Transverse colon (tissue), 4 donors: ENCODE data around the gene AMACR. TPM values are rescaled to one million over a fixed set of nuclear protein-coding genes. Genes with fewer than 3 reads are reported as not detected.

Experiments
- DNase-seq: peaks from one replicate; pipeline ENCODE4 v3.0.0-alpha.2; 2019
- H3K27ac ChIP-seq, 4 donors: fragments of 200-600 bp; sonication (generic); 2 replicates each; pipeline ENCODE4 v1.5.1; 2016 to 2018; ENCODE audit warnings: inconsistent platforms in 4 of 4
- H3K27me3 ChIP-seq: fragments of 200-600 bp; sonication (generic); 2 replicates; pipeline ENCODE4 v1.5.1; 2017; ENCODE audit warnings: inconsistent platforms
- H3K36me3 ChIP-seq, 4 donors: fragments of 200-600 bp; sonication (generic); 2 replicates each; pipeline ENCODE4 v1.5.1; 2017 to 2019; ENCODE audit warnings: inconsistent platforms in 4 of 4
- H3K4me1 ChIP-seq, 4 donors: fragments of 200-600 bp; sonication (generic); 2 replicates each; pipeline ENCODE4 v1.5.1; 2017 to 2020; ENCODE audit warnings: inconsistent platforms in 4 of 4
- H3K4me3 ChIP-seq, 4 donors: fragments of 200-600 bp; sonication (generic); 1 replicate in 1 of 4; 2 replicates in 3 of 4; pipeline versions ENCODE4 v1.5.1 to v1.6.1; 2017 to 2019; ENCODE audit warnings: inconsistent platforms in 4 of 4
- H3K9me3 ChIP-seq, 2 donors: fragments of 200-600 bp; sonication (generic); 2 replicates each; pipeline ENCODE4 v1.5.1; 2017 to 2019; ENCODE audit warnings: inconsistent platforms in 2 of 2
- EP300 ChIP-seq: sonication (generic); formaldehyde crosslinking; IDR thresholded peaks from one replicate; pipeline ENCODE4 v1.6.1; 2017; ENCODE audit warnings: antibody characterized with exemption, low read depth
- POLR2A ChIP-seq: fragments of 450-650 bp; IDR thresholded peaks from one replicate; pipeline ENCODE4 v1.6.1; 2016; ENCODE audit warnings: antibody characterized with exemption, mild to moderate bottlenecking, moderate library complexity
- POLR2AphosphoS5 ChIP-seq, 3 donors: sonication (generic); formaldehyde crosslinking; IDR thresholded peaks; one replicate each; pipeline ENCODE4 v1.6.1; 2016; ENCODE audit warnings: antibody characterized with exemption in 3 of 3
- WGBS, 2 donors: methylation state at CpG; one replicate each; pipeline ENCODE4 v1.1.5; 2018; ENCODE audit warnings: low coverage in 1 of 2; 5-methylcytosine and 5-hydroxymethylcytosine counted together
- in situ Hi-C, 4 donors: fragments of 200-750 bp; cut with MboI; loops; one replicate each; pipeline versions ENCODE4 v1.15.0 to v1.15.1; 2017; ENCODE audit warnings: low sequenced_read_pairs in 3 of 4, low pct_ligation_motif_present in 1 of 4, low pct_unique_long_range_greater_than_20kb in 1 of 4
- intact Hi-C: fragments of 100-400 bp; cut with DNase I; formaldehyde crosslinking; loops from one replicate; pipeline ENCODE4 v1.15.1; 2023; ENCODE audit warnings: low total_unique reads
- total RNA-seq, 4 donors: library from RNA; depleted of rRNA; stranded (reverse); fragments of >200 nt; gene quantifications; one replicate each; pipeline ENCODE4 v1.1.0, GENCODE V29; 2016
- TF ChIP-seq, protein P1 (sequence below), 5 experiments: fragments of 200-600 bp in 3 of 5; fragments of 450-650 bp in 2 of 5; sonication (generic) in 3 of 5; IDR thresholded peaks; 1 replicate in 2 of 5; 2 replicates in 3 of 5; pipeline ENCODE4 v1.5.1; 2016 to 2017; ENCODE audit warnings: antibody characterized with exemption in 5 of 5, inconsistent platforms in 3 of 5, mild to moderate bottlenecking in 2 of 5, moderate library complexity in 1 of 5

Gene AMACR
- total RNA-seq, 4 donors from 2014 or later = 39.1 to 88.1 (median 70.6) TPM

DNA sequence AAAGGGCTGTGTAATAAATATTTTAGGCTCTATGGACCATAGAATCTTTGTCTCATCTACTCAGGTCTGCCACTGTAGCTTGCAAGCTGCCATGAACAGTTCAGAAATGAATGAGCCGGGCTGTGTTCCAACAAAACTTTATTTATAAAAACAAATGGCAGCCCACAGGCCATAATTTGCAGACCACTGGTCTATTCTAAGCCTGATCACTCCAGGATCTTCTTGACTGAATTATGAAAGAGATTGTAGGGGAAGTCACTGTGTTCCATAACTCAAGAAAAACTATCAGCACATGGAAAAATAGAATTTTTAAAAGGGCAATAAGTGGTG, 46.5 kb upstream of the AMACR start:
- Histone ChIP-seq H3K27me3 (no peaks in the 10 kb centered on the region), H3K9me3 (no peaks in the 10 kb centered on the region), H3K36me3 (no peaks in the 10 kb centered on the region), H3K4me1 (no peaks in the 10 kb centered on the region), H3K4me3 (no peak overlapping the region), H3K27ac (no peak overlapping the region)
- DNase-seq = no peak
- intact Hi-C loops (no loop called here), in situ Hi-C loops (no loop called here)
- WGBS, 2 donors = 100% methylated on average over 1 of the region's 1 CpG; no CpG with 5 or more reads in 1 of the 2 donors
- TF ChIP-seq EP300 (no peak), POLR2A (no peak), POLR2AphosphoS5 (IDR thresholded peaks at IDR 0.05) (no peak)
- TF ChIP-seq, protein P1, sequence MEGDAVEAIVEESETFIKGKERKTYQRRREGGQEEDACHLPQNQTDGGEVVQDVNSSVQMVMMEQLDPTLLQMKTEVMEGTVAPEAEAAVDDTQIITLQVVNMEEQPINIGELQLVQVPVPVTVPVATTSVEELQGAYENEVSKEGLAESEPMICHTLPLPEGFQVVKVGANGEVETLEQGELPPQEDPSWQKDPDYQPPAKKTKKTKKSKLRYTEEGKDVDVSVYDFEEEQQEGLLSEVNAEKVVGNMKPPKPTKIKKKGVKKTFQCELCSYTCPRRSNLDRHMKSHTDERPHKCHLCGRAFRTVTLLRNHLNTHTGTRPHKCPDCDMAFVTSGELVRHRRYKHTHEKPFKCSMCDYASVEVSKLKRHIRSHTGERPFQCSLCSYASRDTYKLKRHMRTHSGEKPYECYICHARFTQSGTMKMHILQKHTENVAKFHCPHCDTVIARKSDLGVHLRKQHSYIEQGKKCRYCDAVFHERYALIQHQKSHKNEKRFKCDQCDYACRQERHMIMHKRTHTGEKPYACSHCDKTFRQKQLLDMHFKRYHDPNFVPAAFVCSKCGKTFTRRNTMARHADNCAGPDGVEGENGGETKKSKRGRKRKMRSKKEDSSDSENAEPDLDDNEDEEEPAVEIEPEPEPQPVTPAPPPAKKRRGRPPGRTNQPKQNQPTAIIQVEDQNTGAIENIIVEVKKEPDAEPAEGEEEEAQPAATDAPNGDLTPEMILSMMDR (IDR thresholded peaks at IDR 0.05) = no peak

DNA sequence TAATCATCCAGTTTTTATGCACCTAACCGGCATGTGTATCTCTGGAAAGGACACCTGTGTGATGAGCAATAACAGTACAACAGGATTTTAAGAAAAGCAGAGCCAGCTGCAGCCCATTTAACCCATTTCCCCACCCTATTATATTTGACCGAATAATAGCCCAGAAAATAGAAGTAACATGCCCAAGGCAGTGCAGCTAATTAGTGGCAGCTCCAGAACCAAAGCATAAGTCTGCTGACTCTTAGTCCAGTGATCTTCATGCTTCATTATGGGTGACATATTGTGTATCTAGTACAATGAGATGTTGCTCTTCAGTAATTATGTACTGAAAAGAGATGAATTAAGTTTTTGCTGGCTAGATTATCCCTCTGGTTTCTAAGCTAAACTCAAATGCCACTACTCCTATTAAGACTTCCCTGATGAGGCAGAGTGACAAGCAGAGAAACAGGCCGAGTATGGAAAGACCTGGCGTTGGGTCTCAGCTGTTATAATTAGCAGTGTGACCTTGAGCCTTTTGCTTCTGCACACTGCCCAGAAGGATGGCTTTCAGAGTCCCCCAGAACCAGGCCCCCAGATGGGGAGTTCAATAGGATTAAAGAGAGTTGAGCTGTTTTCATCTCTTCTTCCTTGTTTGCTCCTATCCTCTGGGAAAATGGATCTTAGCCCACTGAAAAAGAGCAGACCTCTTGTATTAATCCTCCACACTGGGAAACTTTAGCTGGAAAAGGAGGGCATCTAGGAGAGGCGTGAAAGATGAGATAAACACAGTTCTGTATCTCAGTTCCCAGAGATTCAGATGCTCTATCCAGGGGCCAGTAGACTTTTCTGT, 45.9 kb upstream of the AMACR start:
- Histone ChIP-seq H3K4me1 (no peaks in the 10 kb centered on the region), H3K4me3 (no peak overlapping the region), H3K9me3 (no peaks in the 10 kb centered on the region), H3K27ac (no peak overlapping the region), H3K36me3 (no peaks in the 10 kb centered on the region), H3K27me3 (no peaks in the 10 kb centered on the region)
- in situ Hi-C loops (no loop called here), intact Hi-C loops (no loop called here)
- WGBS, 2 donors = 89 to 91% methylated on average over 4 to 5 of the region's 5 CpGs
- no peak for TF ChIP-seq POLR2AphosphoS5 (IDR thresholded peaks at IDR 0.05)
- no peak for TF ChIP-seq EP300
- no peak for TF ChIP-seq POLR2A
- TF ChIP-seq, protein P1 (IDR thresholded peaks at IDR 0.05) = no peak
- DNase-seq = no peak

DNA sequence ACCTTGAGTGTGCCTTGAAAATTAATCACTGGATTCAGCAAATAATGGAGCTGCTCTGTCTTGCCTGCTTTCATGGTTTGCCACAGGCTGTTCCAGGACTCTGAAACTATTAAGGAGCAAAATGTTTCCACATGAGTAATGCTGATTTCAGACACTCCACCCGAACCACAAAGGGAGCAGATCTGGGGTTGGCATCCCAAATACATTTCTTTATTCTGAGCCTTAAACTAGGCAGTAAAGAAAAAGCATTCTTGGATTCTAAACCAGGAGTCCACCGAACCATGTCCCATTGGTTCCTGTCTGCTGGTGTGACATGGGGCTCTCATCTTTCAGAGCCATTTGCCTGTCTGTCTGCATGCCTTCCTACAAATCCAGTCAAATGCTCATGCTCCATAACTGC, 45.3 kb upstream of the AMACR start:
- Histone ChIP-seq H3K27ac (no peak overlapping the region), H3K27me3 (no peaks in the 10 kb centered on the region), H3K4me3 (no peak overlapping the region), H3K9me3 (no peaks in the 10 kb centered on the region), H3K36me3 (no peaks in the 10 kb centered on the region), H3K4me1 (no peaks in the 10 kb centered on the region)
- 36 to 41% methylated on average over 2 of the region's 2 CpGs for WGBS, 2 donors
- TF ChIP-seq POLR2A = no peak
- TF ChIP-seq POLR2AphosphoS5 (IDR thresholded peaks at IDR 0.05) = no peak
- TF ChIP-seq EP300 = no peak
- TF ChIP-seq, protein P1 (IDR thresholded peaks at IDR 0.05) = no peak
- DNase-seq = no peak
- in situ Hi-C loops = no loop called here
- intact Hi-C loops = no loop called here

DNA sequence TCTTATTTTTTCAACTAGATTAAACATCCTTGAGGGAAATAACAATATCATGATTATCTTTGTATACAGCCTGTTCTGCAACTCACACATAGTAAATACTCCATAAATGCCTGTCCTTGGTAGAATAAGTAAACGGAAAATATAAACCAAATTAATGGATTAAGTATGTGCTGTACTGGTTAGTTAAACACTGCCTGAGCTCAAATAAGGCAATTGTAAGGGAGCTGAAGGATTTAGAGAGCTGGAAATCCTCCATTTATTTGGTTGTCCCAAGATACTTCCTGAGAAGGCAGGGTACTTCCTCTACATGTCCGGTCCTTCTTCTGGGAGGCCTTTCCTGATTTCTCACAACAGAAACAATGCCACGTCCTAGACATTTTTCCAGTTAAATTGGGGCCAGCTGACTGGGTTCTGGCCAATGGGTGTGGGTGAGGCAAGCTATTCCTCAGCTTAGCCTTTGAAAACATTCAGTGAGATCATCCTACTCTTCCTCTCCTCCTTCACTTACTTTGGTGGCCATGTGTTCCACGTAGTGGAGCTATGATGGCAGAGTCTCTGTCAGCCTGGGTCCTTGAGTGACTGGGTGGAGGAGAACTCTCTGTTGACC, 43.6 kb upstream of the AMACR start:
- intact Hi-C loops = no loop called here
- Histone ChIP-seq H3K9me3 (no peaks in the 10 kb centered on the region), H3K27me3 (no peaks in the 10 kb centered on the region), H3K36me3 (no peaks in the 10 kb centered on the region), H3K4me1 (peaks cover 0 to 2% (median 0%) of the 10 kb centered on the region in 4 donors), H3K4me3 (no peak overlapping the region), H3K27ac (no peak overlapping the region)
- in situ Hi-C loops = no loop called here
- 87 to 100% methylated on average over 1 to 4 of the region's 4 CpGs for WGBS, 2 donors
- TF ChIP-seq EP300 (no peak), POLR2AphosphoS5 (IDR thresholded peaks at IDR 0.05) (no peak), POLR2A (no peak)
- TF ChIP-seq, protein P1 (IDR thresholded peaks at IDR 0.05) = no peak
- no peak for DNase-seq
